NCI-H187 treated with DMSO at 0.1 percent for 48 hours (cell line): ENCODE data around the gene ARID5B.

Experiments used
- DNase-seq: peaks from one replicate; lab custom pipeline; 2025; lab: John Stamatoyannopoulos, UW

Gene ARID5B

DNA sequence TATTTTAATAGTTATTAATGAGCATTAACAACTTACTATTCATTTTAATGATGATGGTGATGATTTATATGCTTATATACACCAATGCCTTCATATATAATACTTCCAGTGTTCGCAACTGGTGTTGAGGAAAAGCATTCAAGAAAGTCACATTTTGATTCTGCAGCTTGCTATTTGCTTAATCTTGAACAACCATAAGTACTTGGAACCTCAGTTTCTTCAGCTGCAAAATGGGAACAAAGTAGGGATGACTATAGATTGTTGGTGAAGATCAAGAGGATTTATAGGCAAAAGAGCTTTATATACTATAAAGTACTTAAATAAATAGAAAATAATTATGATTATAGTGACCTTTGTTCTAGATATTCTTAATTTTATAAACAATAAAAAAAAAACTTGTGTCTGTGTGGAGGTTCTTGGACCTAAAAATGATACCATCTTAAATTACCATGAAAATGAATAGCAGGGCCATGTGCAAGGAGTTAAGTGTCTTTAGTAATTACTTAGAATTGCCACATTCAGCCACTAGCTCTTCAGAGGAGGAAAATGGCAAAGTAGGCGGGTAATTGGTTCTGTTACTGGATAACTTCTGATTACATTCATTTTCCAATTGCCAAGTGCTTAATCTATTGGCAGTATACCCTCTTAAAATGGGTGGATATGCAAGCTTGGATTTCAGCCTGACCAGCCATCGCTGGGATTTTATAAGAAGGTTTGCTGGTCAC lies 4.5 kb downstream of the ARID5B start:
- no peak for DNase-seq

DNA sequence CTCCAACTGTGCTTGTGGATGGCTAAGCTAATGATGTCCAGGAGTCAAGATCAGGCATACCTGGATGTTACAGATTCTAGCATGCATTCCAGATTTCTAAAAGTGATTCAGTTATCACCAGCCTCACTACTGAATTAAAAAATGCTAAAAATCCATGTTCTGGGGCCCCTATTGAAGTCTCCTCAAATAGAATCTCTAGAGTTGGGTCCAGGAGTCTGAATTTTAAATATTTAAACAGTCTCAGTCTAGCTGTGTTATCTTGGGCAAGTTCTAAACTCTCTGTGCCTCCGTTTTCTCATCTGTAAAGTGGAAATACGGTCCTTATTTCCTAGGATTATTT lies 5.0 kb downstream of the ARID5B start:
- DNase-seq: no peak

GRCh38 chr10:61907011-61907410 lies 5.5 kb downstream of the ARID5B start:
- no peak for DNase-seq

DNA sequence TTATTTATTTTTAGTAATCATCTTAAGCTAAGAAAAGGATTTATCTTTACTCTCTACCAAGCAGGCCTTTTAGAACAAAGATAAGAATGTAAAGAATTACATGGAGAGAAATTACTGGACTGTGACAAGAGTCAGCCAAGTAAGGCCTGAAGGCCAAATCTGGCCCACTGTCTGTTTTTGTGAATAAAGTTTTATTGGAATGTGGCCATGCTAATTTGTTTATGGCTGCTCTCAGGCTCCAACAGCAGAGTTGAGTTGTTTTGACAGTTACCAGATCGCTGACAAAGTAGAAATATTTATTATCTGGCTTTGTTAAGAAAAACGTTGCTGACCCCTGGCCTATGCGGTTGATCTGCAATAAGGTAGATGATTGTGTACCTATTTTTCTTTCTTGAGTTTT lies 6.1 kb downstream of the ARID5B start:
- DNase-seq: no peak

- DNase-seq: no peak
These were observed 8.8 kb downstream of the ARID5B start for GRCh38 chr10:61910226-61910805.

DNA sequence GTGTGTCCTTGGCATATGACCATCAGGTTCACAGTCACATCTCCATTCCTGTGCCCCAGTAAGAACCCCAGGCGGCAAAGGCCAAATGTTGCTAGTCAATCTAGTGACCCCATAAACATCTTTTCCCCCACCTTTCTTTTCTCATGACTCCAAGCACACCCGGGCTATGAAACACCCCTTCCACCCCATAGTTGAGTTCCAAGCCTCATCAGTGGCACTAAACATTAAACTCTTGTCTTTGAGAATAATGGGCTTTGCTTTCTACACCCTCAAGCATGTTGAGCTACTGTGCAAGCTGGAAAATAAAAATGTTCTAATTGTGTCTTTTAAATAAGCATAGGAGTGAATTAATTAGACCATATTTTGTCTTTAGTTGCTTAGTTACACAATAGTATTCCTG lies 9.4 kb downstream of the ARID5B start:
- DNase-seq: no peak

GRCh38 chr10:61911425-61911824 lies 9.9 kb downstream of the ARID5B start:
- no peak for DNase-seq

- DNase-seq: no peak
These were observed 11.5 kb downstream of the ARID5B start for GRCh38 chr10:61912981-61913380.

DNA sequence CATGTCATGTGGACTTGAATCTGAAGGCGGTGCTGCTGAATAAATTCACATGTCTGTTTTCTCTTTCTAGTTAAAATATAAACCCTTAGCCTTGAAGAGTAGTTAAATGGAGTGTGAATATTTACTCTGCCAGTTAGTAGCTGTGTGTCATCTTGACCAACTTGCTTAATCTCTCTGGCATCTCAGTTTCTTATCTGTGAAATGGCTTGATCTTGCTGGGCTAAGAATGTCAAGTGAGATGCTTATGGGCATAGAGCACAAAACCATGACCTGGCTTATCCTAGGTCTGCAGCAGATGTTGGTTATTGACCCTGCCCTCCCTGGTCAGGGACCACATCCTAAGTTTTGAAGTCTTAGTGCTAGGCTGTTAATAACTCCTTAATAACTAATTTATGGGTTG lies 16.6 kb downstream of the ARID5B start:
- DNase-seq: no peak

DNA sequence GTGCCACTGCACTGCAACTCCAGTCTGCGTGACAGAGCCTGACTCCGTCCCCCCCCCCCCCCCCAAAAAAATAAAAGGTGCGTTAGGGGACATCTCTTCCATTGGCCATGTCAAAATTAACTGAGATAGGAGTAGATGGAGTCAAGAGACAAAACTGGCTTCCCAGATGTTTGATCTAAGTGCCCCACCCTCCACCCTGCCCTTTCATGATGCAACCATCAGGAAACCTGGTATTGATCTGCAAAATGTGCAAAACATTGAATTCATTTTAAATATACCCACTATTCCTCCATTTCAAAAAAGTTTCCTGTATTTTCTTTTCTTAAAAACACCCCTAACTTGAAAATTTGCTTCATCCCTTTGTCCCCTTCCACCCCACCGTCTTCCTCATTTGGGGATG lies 17.5 kb downstream of the ARID5B start:
- DNase-seq: no peak

GRCh38 chr10:61919646-61920215 lies 18.2 kb downstream of the ARID5B start:
- DNase-seq: no peak

- DNase-seq: no peak
These were observed 19.6 kb downstream of the ARID5B start for GRCh38 chr10:61921143-61921542.

DNA sequence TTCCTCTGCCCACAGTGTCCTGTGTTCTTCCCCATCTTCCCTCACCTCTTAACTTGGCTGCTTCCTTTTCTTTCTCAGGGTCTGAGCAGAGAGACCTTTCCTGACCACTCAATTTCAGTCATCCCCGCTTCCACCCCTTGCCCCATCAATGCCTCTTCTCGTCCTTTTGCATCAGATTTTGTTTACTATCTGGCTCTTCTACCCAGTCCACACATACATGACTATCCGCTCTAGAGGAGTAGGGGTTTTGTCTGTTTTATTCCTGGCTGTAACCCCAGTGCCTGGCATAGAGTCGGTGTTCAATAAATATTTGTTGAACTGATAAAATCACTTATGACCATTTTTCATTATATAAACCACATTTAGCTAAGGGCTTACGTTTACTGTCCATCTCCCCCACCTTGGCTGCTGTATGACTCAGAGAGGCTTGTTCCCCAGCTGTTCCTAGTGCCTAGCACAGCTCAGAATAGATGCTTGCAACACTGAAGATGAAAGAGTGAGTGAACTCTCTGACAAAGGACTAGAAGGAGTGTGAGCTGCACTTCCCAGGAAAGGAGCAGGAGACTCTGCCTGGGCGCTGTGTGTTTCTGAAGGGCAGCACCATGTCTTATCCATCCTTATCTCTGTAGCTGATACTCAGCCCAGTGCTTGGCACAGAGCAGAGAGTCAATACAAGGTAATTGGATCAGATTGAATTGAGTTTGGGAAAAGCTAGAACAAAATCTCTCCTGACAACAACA lies 21.9 kb downstream of the ARID5B start:
- DNase-seq: no peak

- DNase-seq: no peak
These were observed 22.4 kb downstream of the ARID5B start for GRCh38 chr10:61923950-61924274.

GRCh38 chr10:61929555-61929954 lies 28.1 kb downstream of the ARID5B start:
- DNase-seq: no peak

GRCh38 chr10:61931620-61932332 lies 30.3 kb downstream of the ARID5B start:
- DNase-seq: no peak

DNA sequence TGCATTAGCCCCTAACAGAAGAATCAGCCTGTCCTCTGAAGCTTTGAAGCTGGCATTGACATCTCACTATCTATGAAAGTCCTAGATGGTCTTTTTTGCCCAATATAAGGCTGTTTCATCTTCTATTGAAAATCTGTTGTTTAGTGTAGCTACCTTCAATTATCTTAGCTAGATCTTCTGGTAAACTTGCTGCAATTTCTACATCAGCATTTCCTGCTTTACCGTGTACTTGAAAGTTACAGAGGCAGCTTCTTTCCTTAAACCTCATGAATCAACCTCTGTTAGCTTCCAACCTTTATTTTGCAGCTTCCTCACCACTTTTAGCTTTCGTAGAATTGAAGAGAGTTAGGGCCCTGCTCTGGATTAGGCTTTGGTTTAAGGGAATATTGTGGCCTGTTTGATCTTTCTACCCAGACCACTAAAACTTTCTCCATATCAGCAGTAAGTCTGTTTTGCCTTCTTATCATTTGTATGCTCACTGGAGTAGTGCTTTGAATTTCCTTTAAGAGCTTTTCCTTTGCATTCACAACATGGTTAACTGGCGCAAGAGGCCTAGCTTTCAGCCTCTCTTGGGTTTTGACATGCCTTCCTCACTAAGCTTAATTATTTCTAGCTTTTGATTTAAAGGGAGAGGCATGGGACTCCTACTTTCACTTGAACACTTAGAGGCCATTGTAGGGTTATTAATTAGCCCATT lies 32.5 kb downstream of the ARID5B start:
- no peak for DNase-seq

DNA sequence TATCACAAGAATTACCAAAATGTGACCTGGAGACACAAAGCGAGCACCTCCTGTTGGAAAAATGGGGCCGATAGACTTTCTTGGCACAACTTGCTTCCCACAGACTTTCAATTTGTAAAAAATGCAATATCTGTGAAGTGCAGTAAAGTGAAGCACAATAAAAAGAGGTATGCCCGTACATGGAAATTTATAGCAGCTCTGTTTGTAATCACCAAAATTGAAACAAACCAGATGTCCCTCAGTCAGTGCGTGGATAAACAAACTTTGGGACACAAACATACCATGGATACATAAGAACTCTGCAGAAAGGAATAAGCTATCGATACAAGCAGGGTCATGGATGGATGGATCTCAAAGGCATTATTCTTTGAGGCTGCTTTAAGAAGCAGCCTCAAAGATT lies 33.6 kb downstream of the ARID5B start:
- no peak for DNase-seq

- DNase-seq: no peak
These were observed 35.3 kb downstream of the ARID5B start for GRCh38 chr10:61936770-61937169.

- no peak for DNase-seq
These were observed 36.3 kb downstream of the ARID5B start for GRCh38 chr10:61937631-61938351.

GRCh38 chr10:61939902-61940301 lies 38.4 kb downstream of the ARID5B start:
- DNase-seq: no peak
